Neuronal stem cell (in vitro differentiated cells): ENCODE data around the gene INHBB.

Experiments used
- DNase-seq: peaks from one replicate; pipeline ENCODE4 v3.0.0-alpha.2; 2013; ENCODE audit warnings: low spot score
- H2AFZ ChIP-seq: one replicate; pipeline ENCODE4 v1.6.1; 2013; ENCODE audit warnings: mild to moderate bottlenecking, low read length, inconsistent platforms
- H2AK5ac ChIP-seq: 2 replicates; pipeline ENCODE4 v1.6.1; 2013; ENCODE audit warnings: low read depth, mild to moderate bottlenecking, inconsistent platforms, low read length, moderate library complexity, mixed read lengths
- H2BK120ac ChIP-seq: 2 replicates; pipeline ENCODE4 v1.6.1; 2013; ENCODE audit warnings: low read depth, mild to moderate bottlenecking, inconsistent platforms, low read length, moderate library complexity, mixed read lengths
- H2BK12ac ChIP-seq: one replicate; pipeline ENCODE4 v1.6.1; 2013; ENCODE audit warnings: low read length, inconsistent platforms
- H2BK15ac ChIP-seq: 2 replicates; pipeline ENCODE4 v1.6.1; 2013; ENCODE audit warnings: mild to moderate bottlenecking, low read length, inconsistent platforms, mixed read lengths
- H2BK5ac ChIP-seq: one replicate; pipeline ENCODE4 v1.6.1; 2013; ENCODE audit warnings: inconsistent platforms, mild to moderate bottlenecking, low read length, moderate library complexity
- H3K14ac ChIP-seq: one replicate; pipeline ENCODE4 v1.6.1; 2013; ENCODE audit warnings: low read length, inconsistent platforms
- H3K18ac ChIP-seq: 2 replicates; pipeline ENCODE4 v1.6.1; 2013; ENCODE audit warnings: low read length, inconsistent platforms
- H3K23ac ChIP-seq: 2 replicates; pipeline ENCODE4 v1.6.1; 2013; ENCODE audit warnings: low read depth, mild to moderate bottlenecking, mixed read lengths, low read length, inconsistent platforms; ENCODE audit not compliant: poor library complexity
- H3K27ac ChIP-seq: replicated peaks from 3 replicates; pipeline ENCODE4 v1.5.1; 2013; ENCODE audit warnings: low read length, inconsistent platforms
- H3K27me3 ChIP-seq, 3 experiments: 2 replicates each; pipeline ENCODE4 v1.6.1; 2013; ENCODE audit warnings: low read length in 3 of 3, mild to moderate bottlenecking in 2 of 3, inconsistent platforms in 1 of 3, low read depth in 1 of 3, mixed read lengths in 1 of 3, moderate library complexity in 1 of 3; ENCODE audit not compliant: control insufficient read depth in 3 of 3, insufficient read depth in 3 of 3
- H3K36me3 ChIP-seq, 2 donors: replicated peaks in 1 of 2; 2 replicates each; pipeline ENCODE4 v1.6.1; 2013; ENCODE audit warnings: low read length in 2 of 2; ENCODE audit not compliant: control insufficient read depth in 2 of 2, insufficient read depth in 2 of 2
- H3K4ac ChIP-seq: 2 replicates; pipeline ENCODE4 v1.6.1; 2013; ENCODE audit warnings: inconsistent platforms, mild to moderate bottlenecking, low read length, moderate library complexity
- H3K4me1 ChIP-seq, 2 donors: 1 replicate in 1 of 2; 2 replicates in 1 of 2; pipeline ENCODE4 v1.6.1; 2013; ENCODE audit warnings: low read length in 2 of 2, low read depth in 1 of 2; ENCODE audit not compliant: control insufficient read depth in 2 of 2, insufficient read depth in 1 of 2
- H3K4me2 ChIP-seq: one replicate; pipeline ENCODE4 v1.6.1; 2013; ENCODE audit warnings: mild to moderate bottlenecking, low read length, inconsistent platforms; ENCODE audit not compliant: insufficient read depth, poor library complexity, severe bottlenecking
- H3K4me3 ChIP-seq, 2 donors: 2 replicates each; pipeline ENCODE4 v1.5.1; 2013; ENCODE audit warnings: low read length in 2 of 2, mild to moderate bottlenecking in 2 of 2, inconsistent platforms in 1 of 2, moderate library complexity in 1 of 2
- H3K79me1 ChIP-seq: one replicate; pipeline ENCODE4 v1.6.1; 2013; ENCODE audit warnings: low read depth, mild to moderate bottlenecking, inconsistent platforms, low read length, moderate library complexity
- H3K9ac ChIP-seq: one replicate; pipeline ENCODE4 v1.6.1; 2013; ENCODE audit warnings: mild to moderate bottlenecking, low read depth, low read length, inconsistent platforms; ENCODE audit not compliant: poor library complexity
- H3K9me3 ChIP-seq, 2 donors: replicated peaks in 1 of 2; 2 replicates each; pipeline versions ENCODE3 to v1.6.1; 2013; ENCODE audit warnings: low read length in 2 of 2, mild to moderate bottlenecking in 2 of 2, inconsistent platforms in 1 of 2, low read depth in 1 of 2, mixed read lengths in 1 of 2, moderate library complexity in 1 of 2; ENCODE audit not compliant: control insufficient read depth in 2 of 2, insufficient read depth in 1 of 2
- H4K8ac ChIP-seq: one replicate; pipeline ENCODE4 v1.6.1; 2013; ENCODE audit warnings: low read depth, mild to moderate bottlenecking, inconsistent platforms, low read length, moderate library complexity
- H4K91ac ChIP-seq: one replicate; pipeline ENCODE4 v1.6.1; 2013; ENCODE audit warnings: low read length, low read depth, mild to moderate bottlenecking, inconsistent platforms; ENCODE audit not compliant: poor library complexity
- WGBS, 2 donors: extraction: QIAGEN DNeasy Blood & Tissue Kit; methylation state at CpG; one replicate each; pipeline ENCODE4 v1.1.7; 2013; ENCODE audit warnings: missing lambda C conversion rate in 2 of 2, mixed read lengths in 1 of 2; ENCODE audit not compliant: insufficient read length in 2 of 2, insufficient replicate concordance in 1 of 2; ENCODE audit errors: extremely low coverage in 2 of 2; 5-methylcytosine and 5-hydroxymethylcytosine counted together

The INHBB gene

GRCh38 chr2:120375251-120376020, 29.5 kb downstream of the INHBB start:
- no peak overlapping the region for H3K27ac ChIP-seq
- H2AFZ ChIP-seq: no peak overlapping the region

GRCh38 chr2:120376101-120376500, 30.2 kb downstream of the INHBB start:
- H3K4me3 ChIP-seq: no peak overlapping the region
- no peak overlapping the region for H3K27ac ChIP-seq
- H3K4me1 ChIP-seq: peaks cover 0 to 4% of the 10 kb centered on the region in 2 donors
- no peak overlapping the region for H2AFZ ChIP-seq
- H2BK5ac ChIP-seq: peak overlapping the region; percentile 68
- H3K4me2 ChIP-seq: no peak overlapping the region
- H3K9me3 ChIP-seq: peaks cover 0 to 6% of the 10 kb centered on the region in 2 donors
- no peak overlapping the region for H4K91ac ChIP-seq
- no peaks in the 10 kb centered on the region for H3K36me3 ChIP-seq
- no peak for DNase-seq
- H3K79me1 ChIP-seq: no peaks in the 10 kb centered on the region
- no peak overlapping the region for H3K23ac ChIP-seq
- H2AK5ac ChIP-seq: peak overlapping the region; percentile 13
- no peak overlapping the region for H4K8ac ChIP-seq
- H3K27me3 ChIP-seq: peaks cover 0 to 42% (median 7%) of the 10 kb centered on the region in 3 experiments
- H3K4ac ChIP-seq: no peak overlapping the region
- H2BK12ac ChIP-seq: no peak overlapping the region
- H2BK15ac ChIP-seq: no peak overlapping the region
- no CpG with 5 or more reads among the region's 12 CpGs for WGBS, 2 donors
- peak overlapping the region; percentile 50 for H3K18ac ChIP-seq
- H3K9ac ChIP-seq: no peak overlapping the region
- no peak overlapping the region for H2BK120ac ChIP-seq
- no peak overlapping the region for H3K14ac ChIP-seq

More at GRCh38 chr2:120375251-120376020, 29.5 kb downstream of the INHBB start:
- Histone ChIP-seq H3K79me1 (no peaks in the 10 kb centered on the region), H3K4ac (no peak overlapping the region), H3K36me3 (no peaks in the 10 kb centered on the region), H2AK5ac (no peak overlapping the region), H2BK5ac (peak overlapping the region; percentile 68), H3K4me3 (no peak overlapping the region), H3K23ac (no peak overlapping the region), H3K27me3 (peaks cover 0 to 42% (median 7%) of the 10 kb centered on the region in 3 experiments), H3K9ac (no peak overlapping the region), H3K14ac (peak overlapping the region; percentile 60), H4K91ac (no peak overlapping the region), H2BK120ac (no peak overlapping the region), H3K4me2 (no peak overlapping the region), H3K4me1 (peaks cover 0 to 4% of the 10 kb centered on the region in 2 donors), H2BK15ac (no peak overlapping the region), H2BK12ac (no peak overlapping the region), H4K8ac (no peak overlapping the region), H3K18ac (peak overlapping the region; percentile 50), H3K9me3 (peaks cover 0 to 6% of the 10 kb centered on the region in 2 donors)
- DNase-seq: no peak
- WGBS, 2 donors: no CpG with 5 or more reads among the region's 14 CpGs

- H2BK12ac ChIP-seq: no peak overlapping the region
- no peak overlapping the region for H2AFZ ChIP-seq
- H3K18ac ChIP-seq: peak overlapping the region; percentile 85
- H2BK5ac ChIP-seq: no peak overlapping the region
- H3K79me1 ChIP-seq: no peaks in the 10 kb centered on the region
- H3K27me3 ChIP-seq: peaks cover 0 to 37% (median 5%) of the 10 kb centered on the region in 3 experiments
- H4K8ac ChIP-seq: no peak overlapping the region
- H3K9ac ChIP-seq: no peak overlapping the region
- no peak overlapping the region for H2BK15ac ChIP-seq
- H3K4ac ChIP-seq: no peak overlapping the region
- H2AK5ac ChIP-seq: peak overlapping the region; percentile 64
- no CpG with 5 or more reads among the region's 19 CpGs for WGBS, 2 donors
- no peak overlapping the region for H3K4me2 ChIP-seq
- no peak overlapping the region for H3K14ac ChIP-seq
- no peaks in the 10 kb centered on the region for H3K36me3 ChIP-seq
- no peak overlapping the region for H2BK120ac ChIP-seq
- no peak overlapping the region for H3K27ac ChIP-seq
- no peak for DNase-seq
- H3K23ac ChIP-seq: no peak overlapping the region
- H3K4me1 ChIP-seq: peaks cover 0 to 4% of the 10 kb centered on the region in 2 donors
- H3K4me3 ChIP-seq: no peak overlapping the region
- H4K91ac ChIP-seq: no peak overlapping the region
- H3K9me3 ChIP-seq: peaks cover 0 to 3% of the 10 kb centered on the region in 2 donors
Observed at GRCh38 chr2:120376679-120377640, 31.0 kb downstream of the INHBB start.

- H2BK120ac ChIP-seq: no peak overlapping the region
- H3K36me3 ChIP-seq: no peaks in the 10 kb centered on the region
- peaks cover 0 to under 1% of the 10 kb centered on the region in 2 donors for H3K4me1 ChIP-seq
- no peak overlapping the region for H4K91ac ChIP-seq
- H3K27ac ChIP-seq: no peak overlapping the region
- WGBS, 2 donors: no CpG with 5 or more reads among the region's 3 CpGs
- no peak for DNase-seq
- no peak overlapping the region for H3K4me2 ChIP-seq
- H2BK5ac ChIP-seq: no peak overlapping the region
- no peak overlapping the region for H2AFZ ChIP-seq
- H3K18ac ChIP-seq: no peak overlapping the region
- H3K4me3 ChIP-seq: no peak overlapping the region
- no peak overlapping the region for H3K23ac ChIP-seq
- H2BK15ac ChIP-seq: no peak overlapping the region
- no peak overlapping the region for H4K8ac ChIP-seq
- no peak overlapping the region for H2BK12ac ChIP-seq
- no peak overlapping the region for H2AK5ac ChIP-seq
- no peak overlapping the region for H3K4ac ChIP-seq
- H3K9me3 ChIP-seq: no peaks in the 10 kb centered on the region
- H3K14ac ChIP-seq: no peak overlapping the region
- H3K9ac ChIP-seq: no peak overlapping the region
- no peaks in the 10 kb centered on the region for H3K79me1 ChIP-seq
- peaks cover 0 to 25% (median 0%) of the 10 kb centered on the region in 3 experiments for H3K27me3 ChIP-seq
Observed at GRCh38 chr2:120378605-120379004, 32.7 kb downstream of the INHBB start.
